MM.1S (cell line): ENCODE data around the gene KRTAP13-2.

Source experiments
- CTCF ChIP-seq: fragments of 300-600 bp; sonication (generic); IDR thresholded peaks from 2 replicates; pipeline ENCODE4 v1.5.1; 2016; ENCODE audit warnings: antibody characterized with exemption, low read length, mixed read lengths
- EZH2 ChIP-seq: fragments of 300-600 bp; sonication (generic); optimal IDR thresholded peaks from 2 replicates; pipeline ENCODE3; 2017; ENCODE audit warnings: low read depth, mild to moderate bottlenecking, antibody characterized with exemption, low read length, mixed read lengths

DNA sequence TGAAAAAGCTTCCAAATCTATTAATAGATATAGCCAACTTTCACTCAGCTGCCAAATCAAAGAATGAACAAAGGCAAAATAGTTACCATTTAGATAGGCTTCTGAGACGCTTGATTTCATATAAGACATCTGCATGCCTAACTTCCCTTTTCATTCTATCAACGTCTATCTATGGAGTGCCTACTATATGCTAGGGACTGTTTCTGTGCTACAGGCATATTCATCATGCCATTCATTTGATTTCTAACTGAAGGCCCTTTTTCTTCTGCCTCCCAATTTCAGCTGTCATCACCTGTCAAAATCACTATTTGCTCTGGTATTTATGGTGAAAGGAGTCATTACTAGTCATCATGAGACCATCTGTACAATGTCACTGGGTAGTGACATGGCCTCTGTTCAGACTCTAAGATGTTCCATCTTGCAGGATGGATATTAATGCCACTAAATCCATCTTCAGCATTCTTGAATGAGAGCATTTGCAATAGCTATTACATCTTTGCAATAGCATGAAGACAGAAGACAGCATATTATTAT, 19.5 kb upstream of the KRTAP13-2 start:
- TF ChIP-seq EZH2 (no peak), CTCF (no peak)
